Measurements from ENCODE around the gene TMEM9.

Gene TMEM9

GRCh38 chr1:201100169-201100930 is 53.9 kb downstream of the TMEM9 start:
- no peak for DNase-seq

- no peak for DNase-seq
Measured at GRCh38 chr1:201098992-201099677, 55.1 kb downstream of the TMEM9 start.

- DNase-seq, result no peak
Measured at GRCh38 chr1:201096977-201097856, 57.1 kb downstream of the TMEM9 start.

- no peak for DNase-seq
Measured at GRCh38 chr1:201096041-201096461, 58.2 kb downstream of the TMEM9 start.

GRCh38 chr1:201095581-201095980 is 58.7 kb downstream of the TMEM9 start:
- no peak for DNase-seq

GRCh38 chr1:201094832-201095231 is 59.4 kb downstream of the TMEM9 start:
- no peak for DNase-seq

GRCh38 chr1:201093962-201094361 is 60.3 kb downstream of the TMEM9 start:
- no peak for DNase-seq

GRCh38 chr1:201093561-201093960 is 60.7 kb downstream of the TMEM9 start:
- DNase-seq, result no peak

GRCh38 chr1:201092738-201093137 is 61.5 kb downstream of the TMEM9 start:
- DNase-seq, result no peak

GRCh38 chr1:201091256-201091655 is 63.0 kb downstream of the TMEM9 start:
- DNase-seq, result no peak

- DNase-seq, result no peak
Measured at GRCh38 chr1:201090541-201090940, 63.7 kb downstream of the TMEM9 start.

GRCh38 chr1:201089596-201089995 is 64.7 kb downstream of the TMEM9 start:
- no peak for DNase-seq

GRCh38 chr1:201088901-201089525 is 65.3 kb downstream of the TMEM9 start:
- DNase-seq, result no peak

- DNase-seq, result no peak
Measured at GRCh38 chr1:201088395-201088794, 65.9 kb downstream of the TMEM9 start.

GRCh38 chr1:201085902-201086735 is 68.2 kb downstream of the TMEM9 start:
- DNase-seq, result no peak
